HG03439 (cell line): ENCODE data around the gene IWS1.
"Not testable (repeated sequence)": the region's sequence is repeated elsewhere in the genome, so short reads cannot be mapped to it uniquely, and the experiment has no call there.

Experiments
- ATAC-seq: cut with Tn5 transposase; IDR thresholded peaks from one replicate; pipeline ENCODE4 v1.9.1; 2021; ENCODE audit warnings: mild to moderate bottlenecking, moderate library complexity; ENCODE audit not compliant: unreplicated experiment

Gene IWS1

DNA sequence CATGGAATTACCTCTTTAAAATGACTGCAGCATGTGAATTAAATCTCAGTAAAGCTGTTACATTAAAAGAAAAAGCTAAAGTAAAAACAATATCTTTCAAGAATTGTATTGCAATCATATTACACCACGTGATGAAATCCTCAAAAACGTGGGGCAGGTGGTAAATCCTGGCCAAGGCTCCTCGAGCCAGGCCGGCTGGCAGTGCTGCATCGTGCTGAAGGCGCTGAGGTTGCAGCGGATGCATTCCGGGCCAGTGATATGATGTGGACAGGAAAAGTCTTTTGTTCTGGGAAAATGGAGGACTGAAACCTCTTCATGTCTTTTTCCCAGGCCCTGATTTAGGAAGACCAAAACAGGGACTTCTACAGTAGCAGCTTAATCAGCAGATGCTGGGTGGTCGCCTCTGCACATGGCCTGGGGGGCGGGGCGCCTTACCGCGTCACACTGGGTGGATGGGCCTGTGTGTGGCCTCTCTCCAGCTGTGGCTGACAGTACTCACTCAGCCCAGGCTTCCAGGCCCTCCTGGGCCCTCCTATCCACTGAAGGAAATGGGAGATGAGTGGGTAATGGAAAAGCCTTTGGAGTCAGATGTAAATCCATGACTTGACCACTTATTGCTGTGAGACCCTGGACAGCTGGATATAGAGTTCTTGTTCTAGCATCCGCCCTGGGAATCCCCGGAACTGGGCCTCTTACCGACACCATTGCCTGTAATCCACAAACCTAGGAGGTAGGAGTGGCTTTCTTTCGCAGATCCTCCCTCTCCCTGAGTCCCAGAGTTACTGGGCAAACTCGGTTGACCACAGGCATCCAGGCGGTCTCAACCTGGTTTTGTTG is 62.9 kb downstream of the IWS1 start:
- no peak for ATAC-seq

DNA sequence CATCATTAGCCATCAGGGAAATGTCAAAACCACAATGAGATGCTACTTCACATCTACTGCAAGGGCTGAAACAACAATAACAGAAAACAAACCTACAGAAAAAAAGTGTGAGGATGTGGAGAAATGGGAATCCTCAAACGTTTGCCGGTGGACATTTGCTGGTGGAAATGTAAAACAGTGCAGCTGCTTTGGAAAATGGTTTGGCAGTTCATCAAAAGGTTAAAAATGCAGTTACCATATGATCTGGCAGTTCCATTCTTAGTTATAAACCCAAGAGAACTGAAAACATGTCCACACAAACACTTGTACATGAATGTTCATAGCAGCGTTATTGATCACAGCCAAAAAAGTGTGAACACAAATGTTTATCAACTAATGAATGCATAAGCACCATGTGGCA is 63.8 kb downstream of the IWS1 start:
- no peak for ATAC-seq

DNA sequence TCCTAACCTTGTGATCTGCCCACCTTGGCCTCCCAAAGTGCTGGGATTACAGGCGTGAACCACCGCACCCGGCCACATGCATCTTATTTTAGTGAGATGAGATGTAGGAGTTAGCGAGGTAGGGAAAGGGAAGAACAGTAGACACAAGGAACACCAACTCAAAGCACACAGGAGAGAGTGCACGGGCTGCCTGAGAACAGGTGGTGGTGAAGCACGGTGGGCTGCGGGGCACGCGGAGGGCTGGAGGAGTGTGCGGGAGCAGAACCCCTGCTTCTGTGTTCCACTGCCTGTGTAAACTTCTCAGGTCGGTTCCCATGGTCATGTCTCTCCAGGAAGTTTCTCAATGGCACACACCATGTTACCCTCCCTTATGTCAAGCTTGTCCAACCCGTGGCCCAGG is 69.3 kb downstream of the IWS1 start:
- ATAC-seq, result no peak

DNA sequence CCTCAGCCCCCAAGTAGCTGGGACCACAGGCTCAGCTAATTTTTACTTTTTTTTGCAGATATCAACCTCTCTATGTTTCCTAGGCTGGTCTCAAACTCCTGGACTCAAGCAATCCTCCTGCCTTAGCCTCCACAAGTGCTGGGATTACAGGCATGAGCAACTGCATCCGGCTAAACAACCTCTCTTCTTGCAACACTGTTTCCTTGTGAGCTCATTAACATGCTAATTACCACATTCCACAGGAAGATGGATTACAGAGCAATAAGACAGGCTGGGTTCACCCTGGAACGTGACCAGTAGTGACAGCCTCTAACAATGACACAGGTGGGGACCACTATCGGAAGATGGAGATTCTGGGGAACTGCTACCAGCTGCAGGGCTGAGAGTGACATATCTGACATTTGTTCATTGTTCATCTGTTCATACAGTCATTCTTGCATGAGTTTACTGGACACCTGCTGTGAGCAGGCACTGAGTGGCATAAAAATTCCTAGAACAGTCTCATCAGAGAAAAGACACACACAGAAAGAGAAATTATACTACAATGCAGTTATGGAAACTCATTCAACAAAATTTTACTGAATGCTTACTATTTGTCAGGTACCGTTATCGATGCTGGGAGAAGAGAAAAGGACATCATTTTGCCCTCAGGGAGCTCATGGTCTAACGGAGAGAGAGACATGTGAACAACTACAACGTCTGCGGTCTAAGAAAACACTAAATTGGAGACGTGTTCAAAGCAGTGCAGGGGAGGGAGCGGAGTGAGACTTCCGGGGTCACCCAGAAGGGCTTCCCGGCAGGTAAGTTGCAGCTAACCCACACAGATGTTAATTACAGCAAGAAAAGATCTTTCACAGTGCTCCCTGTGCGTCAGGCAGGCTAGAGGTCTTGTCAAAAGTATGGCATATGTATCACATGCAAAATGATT is 70.5 kb downstream of the IWS1 start:
- ATAC-seq, result no peak

DNA sequence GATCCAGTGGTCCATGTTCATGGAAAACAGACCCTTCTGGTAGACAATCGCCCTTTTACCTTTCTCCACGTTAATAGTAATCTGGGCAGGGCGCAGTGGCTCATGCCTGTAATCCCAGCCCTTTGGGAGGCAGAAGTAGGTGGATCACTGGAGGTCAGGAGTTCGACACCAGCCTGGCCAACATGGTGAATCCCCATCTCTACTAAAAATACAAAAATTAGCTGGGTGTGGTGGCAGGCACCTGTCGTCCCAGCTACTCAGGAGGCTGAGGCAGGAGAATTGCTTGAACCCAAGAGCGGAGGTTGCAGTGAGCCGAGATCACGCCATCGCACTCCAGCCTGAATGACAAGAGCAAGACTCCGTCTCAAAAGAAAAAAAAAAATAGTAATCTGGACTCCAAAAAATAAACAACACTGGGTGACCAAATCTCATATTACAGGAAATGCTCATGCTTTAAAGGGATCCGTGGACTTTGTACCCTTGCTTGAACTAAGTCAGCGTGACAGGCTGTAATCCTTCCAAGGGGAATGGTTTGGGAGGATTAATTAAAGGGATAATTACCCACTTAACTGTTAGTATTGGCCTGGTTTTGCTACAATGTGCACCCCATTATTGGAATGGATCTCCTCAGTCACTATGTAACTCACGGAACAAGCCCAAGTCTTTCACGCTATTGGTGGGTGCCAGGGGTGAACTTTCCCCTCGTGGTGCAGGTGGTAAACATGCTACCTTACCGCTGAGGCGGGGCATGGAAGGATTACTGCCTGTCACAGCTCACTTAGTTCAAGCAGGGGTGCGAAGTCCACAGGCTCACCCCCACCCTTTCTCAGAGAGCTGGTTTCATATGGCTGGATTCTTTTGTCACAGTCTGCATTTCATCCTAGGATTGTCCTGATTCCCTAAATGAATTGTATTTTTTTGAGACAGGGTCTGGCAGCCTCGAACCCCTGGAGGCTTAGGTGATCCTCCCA is 71.4 kb downstream of the IWS1 start:
- no peak for ATAC-seq

DNA sequence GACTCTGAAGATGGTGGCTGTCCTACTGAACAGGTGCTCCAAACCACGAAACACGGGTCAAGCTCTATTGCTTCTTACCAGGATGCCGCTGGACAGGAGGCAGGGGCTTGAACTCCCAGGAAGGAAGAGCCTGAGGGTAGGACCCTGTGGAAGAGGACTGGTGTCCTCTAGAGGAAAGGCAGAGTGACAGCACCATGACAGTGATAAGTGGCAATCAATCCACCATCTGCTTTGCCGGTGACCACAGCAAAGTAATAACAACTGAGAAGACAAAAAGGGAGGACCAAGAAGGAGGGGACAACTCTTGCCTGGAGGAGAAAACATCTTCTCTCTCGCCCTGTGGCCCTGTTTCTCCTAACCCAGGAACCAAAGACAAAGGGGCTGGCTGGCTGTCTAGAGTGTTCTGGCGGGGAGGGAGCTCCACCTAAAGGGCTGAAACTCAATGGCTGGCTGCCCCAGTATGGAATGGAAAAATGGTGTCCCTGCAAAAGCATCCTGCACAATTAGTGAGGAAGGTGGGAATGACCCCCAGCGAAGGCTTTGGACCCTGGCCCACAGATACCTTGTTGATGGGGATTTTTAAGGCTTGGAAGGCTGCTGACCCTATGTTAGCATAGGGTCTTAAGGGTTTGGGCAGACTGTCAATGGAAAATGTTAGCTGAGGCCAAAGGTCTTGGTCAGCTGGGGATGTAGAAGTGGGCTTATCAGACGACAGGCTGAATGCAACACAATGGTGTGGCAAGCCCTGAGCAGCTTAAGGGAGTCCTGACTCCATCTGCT is 72.7 kb downstream of the IWS1 start:
- no peak for ATAC-seq

DNA sequence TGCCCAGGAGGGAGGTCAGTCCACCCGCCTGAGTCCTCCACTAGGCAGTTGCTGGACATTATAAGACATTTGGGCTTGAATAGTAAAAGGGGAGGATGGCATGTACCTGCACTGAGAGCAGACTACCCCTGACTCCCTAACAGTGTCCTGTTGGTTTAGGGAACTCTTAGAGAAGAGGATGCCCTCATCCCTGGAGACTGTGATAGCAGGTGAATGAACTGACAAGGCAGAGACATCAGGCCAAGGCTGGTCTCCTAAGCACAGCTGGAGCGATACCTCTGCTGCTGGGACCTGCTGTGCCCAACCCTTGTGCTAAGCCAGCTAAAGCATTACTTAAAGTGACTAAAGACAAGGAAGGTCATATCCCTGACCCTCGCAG is 73.3 kb downstream of the IWS1 start:
- ATAC-seq, result no peak

DNA sequence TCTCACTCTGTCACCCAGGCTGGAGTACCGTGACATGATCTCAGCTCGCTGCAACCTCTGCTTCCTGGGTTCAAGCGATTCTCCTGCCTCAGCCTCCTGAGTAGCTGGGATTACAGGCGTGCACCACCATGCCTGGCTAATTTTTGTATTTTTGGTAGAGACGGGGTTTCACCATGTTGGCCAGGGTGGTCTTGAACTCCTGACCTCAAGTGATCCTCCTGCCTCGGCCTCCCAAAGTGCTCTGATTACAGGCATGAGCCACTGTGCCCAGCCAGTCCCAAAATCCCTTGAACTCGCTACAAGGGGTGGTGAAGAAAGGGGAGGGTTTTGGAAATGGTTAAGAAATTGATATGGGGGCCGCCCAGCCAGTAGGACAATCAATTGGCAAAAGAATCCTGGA is 73.9 kb downstream of the IWS1 start:
- not testable (repeated sequence) for ATAC-seq

DNA sequence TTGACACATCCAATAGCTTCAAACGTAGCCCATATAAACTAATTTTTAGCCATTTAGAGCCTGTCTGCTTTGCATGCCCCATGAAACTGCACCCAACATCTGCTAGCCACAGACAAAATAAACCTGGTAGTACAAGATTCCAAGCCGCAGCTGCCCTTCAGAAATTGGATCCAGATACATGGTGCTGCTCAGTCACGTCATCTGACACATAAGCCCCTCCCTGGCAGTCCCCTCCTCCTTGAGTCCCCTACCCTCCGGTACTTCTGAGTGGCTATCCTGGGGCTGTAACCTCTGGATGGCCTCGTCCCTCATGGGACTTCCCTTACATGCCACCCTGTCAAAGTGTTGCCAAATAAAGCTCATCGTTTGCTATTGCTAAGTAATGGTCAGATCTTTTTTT is 74.3 kb downstream of the IWS1 start:
- no peak for ATAC-seq

DNA sequence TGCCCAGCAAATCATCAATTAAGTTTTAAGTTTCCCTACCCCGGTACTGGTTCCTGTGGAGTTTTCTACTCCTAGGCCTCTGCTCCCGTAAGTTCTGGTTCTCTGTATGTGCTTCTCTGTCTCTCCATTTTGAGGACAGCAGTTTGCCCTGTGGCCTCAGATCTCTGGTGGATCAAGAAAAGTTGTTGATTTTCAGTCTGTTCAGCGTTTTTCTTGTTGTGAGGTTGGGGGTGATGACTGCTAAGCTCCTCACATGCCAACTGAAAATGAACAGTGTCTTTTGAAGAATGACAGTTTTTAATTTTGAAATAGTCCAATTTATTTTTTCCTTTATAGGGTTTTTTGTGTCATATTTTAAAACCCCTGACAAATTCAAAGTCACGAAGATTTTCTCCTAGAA is 76.4 kb downstream of the IWS1 start:
- no peak for ATAC-seq

DNA sequence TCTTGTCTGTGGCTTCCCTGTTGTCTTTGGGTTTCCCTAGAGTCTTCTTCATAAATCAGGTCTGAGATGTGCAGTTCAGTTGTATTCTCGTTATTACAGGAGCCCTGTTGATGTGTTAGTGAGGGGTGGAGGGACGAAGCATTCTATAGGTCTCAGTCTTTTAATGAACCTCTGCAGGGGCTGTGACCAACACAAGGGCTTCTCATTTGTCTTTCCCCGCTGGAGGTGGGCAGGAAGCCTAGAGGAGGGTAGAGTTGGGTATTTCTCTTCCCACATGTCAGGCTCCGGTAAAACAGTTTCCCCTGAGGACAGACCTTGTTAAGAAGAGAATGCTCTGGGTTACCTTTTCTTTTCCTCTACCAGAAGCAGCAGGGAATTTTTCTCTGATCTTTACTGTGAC is 76.9 kb downstream of the IWS1 start:
- ATAC-seq, result no peak

DNA sequence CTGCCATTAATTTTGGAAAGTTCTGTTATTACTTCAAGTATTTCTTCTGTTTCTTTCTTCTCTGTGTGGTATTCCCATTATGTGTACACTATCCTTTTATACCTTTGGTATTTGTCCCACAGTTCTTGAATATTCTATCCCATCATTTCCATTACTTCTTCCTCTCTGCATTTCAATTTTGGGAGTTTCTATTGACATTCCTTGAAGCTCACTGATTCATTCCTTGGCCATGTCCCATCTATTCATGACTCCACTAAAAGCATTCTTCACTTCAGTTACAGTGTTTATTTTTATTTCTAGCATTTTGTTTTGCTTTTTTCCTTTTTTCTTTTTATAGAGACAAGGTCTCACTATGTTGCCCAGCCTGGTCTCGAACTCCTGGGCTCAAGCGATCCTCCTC is 77.8 kb downstream of the IWS1 start:
- no peak for ATAC-seq

DNA sequence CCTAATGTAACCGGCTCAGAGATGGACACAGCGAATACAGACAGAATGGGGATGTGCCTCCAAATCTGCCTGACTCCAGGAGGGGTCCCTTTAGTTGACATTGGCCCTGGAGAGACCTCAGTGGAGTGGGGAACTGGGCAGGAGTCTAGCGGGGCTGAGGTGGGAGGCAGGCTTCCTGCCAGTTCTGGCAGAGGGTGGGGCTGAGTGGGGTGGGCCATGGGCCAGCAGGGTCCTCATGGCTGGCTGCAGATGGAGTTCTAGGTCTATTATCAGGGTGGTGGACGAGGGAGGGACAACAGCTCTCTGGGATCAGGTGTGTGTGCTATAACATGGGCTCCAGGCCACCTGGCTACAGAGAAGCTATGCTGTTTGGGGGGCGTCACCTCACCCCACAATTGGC is 86.9 kb downstream of the IWS1 start:
- ATAC-seq, result no peak

DNA sequence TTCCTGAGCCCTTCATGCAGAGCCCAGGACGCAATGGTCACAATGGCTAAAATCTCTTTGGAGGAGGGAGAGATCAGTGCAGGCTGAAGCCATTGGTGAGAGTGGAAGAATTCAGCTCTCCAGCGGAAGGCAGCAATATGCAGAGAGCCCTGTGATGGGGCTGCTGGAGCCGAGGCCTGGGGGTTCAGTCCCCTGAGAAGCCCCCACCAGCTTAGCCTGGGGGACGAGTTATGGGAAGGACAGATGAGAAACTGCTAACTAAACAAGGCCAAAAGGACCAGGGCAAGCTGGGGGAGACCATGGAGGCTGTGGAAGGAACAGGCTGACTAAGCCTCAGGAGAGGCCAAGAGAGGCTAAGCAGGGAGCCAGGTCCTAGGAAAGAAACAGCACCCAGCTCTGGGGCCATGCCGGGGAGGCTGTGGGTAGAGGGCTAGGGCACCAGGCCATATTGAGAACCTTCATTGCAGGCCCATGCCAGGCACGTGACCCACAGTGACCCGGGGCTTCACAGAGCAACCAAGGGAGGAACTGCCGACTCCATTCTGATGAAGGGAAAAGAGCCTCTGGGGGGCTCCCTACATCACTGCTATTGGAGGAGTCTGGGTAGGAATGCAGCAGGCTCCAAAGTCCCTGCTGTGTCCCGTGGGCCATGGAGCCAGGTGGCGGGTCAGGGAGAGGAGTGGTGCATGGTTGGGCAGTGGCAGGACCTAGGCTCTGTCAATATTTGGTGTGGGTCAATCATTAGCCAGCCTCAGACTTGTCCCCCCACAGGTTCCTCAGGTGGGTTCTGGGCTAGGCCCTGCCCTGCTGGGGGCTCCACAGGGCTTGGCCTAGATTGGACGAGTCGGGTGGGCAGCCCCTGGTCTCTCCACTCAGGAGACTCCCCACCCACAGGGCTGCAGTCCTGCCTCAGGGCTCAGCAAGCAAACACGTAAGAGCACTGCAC is 88.2 kb downstream of the IWS1 start:
- no peak for ATAC-seq

DNA sequence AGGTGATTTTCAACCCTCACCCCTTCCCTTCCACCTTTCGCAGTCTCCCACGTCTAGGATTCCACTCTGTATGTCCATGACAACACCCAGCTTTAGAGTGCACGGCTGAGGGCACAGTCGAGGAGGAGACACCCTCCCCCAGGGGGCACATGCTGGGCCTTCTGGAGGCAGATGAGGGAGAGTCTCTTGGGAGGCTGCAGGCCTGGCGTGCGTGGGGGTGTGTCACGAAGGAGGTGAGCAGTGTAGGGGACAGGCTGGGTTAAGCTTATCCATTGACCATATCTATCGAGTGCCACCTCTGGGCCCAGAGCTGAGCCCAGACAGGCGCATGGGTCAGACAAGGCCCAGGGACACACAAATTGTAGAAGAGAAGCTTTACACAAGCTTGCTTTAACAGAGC is 89.2 kb downstream of the IWS1 start:
- ATAC-seq, result no peak

DNA sequence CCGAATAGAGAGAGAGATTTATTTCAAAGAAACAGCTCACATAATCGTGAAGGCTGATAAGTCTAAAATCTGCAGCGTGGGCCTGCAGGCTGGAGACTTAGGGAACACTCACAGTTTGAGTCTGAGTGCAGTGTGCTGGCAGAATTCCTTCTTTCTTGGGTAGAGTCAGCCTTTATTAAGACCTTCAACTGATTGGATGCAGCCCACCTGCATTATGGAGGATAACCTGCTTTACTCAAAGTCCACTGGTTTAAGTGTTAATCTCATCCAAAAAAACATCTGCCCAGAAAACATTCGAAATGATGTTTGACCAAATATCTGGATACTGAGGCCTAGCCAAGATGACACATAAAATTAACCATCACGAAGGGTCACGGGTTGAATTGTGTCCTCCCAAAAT is 91.8 kb downstream of the IWS1 start:
- ATAC-seq, result no peak

DNA sequence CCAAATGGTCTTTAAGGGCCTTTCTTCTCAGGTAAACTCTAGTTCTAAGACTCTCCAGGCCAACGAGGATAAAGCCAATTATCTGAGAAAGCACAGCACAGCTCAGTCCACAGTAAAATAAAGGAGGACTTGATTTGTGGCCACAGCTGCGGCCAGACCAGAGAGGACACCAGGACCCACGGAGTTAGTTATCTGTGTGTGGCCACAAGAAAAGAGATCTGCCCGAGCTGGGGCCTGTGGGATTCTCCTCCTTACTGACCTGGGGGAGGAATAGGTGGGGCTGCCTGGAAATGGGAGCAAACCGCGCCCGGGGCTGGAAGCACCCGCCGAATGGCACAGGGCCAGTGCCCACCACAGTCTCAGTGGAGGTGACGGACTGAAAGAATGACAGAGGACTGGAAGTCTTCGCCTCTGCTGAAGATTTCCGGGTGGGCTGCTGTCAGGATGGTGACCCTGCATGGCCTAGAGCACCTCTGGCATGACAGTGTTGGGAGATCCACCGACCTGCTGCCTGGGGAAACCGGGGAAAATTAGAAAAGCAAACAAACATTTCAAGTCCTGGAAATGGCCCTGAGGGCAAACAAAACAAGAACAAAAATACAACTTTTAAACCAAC is 94.8 kb downstream of the IWS1 start:
- no peak for ATAC-seq
